HG02870 (cell line): ENCODE measurements around the gene BCL2L11.

ENCODE experiments used
- ATAC-seq: cut with Tn5 transposase; IDR thresholded peaks from one replicate; pipeline ENCODE4 v1.9.1; 2021; ENCODE audit warnings: mild to moderate bottlenecking, moderate library complexity; ENCODE audit not compliant: unreplicated experiment

BCL2L11 gene

DNA sequence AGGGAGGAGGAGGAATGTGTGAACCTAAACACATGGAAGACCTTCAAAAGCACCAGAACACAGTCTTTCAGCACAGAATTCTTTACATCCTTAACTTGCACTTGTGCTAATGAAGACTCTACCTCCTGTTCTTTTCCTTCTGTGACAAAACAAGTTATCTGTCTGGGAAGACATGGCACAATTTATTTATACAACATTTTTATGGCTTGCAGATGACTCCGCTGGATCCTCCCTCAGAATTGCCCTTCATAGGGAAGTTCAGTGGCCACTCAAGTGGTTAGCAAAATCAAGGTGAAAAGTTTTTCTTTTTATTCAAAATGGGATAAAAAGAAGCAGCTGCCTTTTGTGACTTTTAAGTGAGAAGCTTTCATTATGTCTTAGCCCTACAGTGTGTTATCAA, 21.4 kb downstream of the BCL2L11 start:
- no peak for ATAC-seq

DNA sequence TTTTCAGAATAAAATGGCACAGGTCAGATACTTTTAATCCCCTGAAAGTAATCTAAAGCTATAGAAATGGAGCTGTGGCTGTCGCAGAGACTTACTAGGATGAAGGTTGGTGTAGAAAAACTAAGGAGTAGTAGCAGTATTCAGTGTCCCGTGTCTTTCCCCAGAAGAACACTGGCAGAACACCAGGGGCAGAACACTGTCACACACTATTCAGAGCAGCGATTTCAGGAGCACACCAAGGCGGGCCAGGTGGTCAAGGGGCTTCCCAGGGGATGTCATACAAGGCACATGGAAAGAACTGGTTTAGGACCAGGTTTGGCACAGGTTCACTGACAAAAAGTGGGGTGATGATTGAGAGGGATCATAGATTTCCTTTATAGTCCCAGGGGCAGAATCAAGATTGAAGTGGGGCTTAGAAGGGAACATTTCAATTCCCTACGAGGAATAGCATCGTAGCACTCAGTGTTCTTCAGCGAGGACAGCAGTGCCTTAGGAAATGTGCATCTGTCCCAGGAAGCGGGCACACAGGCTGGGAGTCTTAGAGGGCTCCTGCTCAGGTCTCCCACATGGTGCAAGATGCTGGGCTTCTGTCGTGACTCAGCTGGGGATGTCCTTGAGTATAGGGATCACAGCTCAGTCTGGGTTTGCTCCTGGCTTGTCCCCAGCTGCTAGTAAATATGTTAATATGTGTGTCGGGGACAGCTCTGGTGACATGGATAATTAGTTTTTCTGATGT, 22.6 kb downstream of the BCL2L11 start:
- no peak for ATAC-seq

DNA sequence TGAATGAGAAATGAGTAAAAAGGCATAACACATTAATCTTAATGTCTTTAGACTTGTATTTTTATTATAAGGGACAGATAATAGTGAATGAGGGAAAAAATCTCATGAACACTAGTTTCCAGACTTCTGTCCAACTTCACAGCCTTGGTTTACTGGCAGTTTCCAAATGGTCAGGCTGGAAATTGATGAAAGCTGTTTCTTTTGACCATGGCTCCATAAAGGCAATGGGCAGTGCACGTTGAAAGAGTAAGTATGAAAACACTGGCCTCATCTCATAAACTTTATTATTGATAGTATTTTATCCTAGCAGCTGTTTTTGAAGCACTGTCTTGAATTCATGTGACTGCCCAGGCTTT, 23.1 kb downstream of the BCL2L11 start:
- ATAC-seq, result no peak

DNA sequence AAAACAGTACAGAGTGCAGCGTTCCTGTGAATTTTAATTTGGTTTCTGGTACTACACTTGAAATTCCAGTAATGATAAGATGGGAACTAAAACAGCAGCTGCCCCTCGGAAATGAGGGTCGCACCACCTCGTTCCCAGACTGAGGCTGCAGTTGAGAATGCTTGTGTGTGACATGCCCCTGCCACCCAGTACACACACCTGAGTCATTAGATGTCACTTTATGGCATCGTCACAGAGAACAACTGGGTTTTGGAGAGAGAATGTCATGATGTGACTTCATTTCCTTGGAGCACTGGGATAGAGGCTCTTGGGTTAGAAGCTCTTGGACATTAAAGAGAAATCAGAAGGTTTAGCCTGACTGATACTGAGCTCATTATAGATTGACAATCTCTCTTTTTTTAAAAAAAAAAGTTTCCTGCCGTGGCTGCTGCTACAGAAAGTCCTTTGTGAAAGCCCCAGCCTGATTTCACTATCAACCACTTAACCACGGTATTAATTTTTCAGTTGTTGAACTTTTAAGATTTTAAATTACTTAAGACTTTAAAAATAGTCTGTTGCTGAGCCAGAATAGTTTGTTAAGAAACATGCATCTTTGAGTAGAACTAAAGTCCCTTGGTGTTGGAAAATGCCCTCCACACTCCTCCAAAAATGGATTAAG, 24.5 kb downstream of the BCL2L11 start:
- ATAC-seq, result peak; percentile 44

- no peak for ATAC-seq
Observed at GRCh38 chr2:111145951-111146350, 25.2 kb downstream of the BCL2L11 start.

- ATAC-seq, result no peak
Observed at GRCh38 chr2:111148225-111148873, 27.6 kb downstream of the BCL2L11 start.

DNA sequence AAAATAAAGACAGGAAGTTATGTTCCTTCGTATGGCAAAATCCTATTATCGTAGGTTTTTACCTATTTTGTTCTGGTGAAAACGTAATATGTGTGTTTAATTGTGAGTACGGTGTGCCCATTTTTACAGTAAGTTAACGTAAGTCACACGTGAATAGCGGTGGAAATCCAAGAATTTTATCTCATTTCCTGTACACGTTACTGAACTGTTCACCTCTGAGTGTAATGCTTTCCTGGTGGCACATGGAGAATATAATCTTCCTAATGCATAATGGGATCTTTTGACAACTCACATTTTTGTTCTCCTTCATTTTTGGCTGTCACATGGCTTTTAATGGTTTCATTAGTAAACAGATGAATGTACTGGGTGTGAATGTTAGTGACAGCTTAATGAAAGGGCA, 28.2 kb downstream of the BCL2L11 start:
- ATAC-seq, result no peak

DNA sequence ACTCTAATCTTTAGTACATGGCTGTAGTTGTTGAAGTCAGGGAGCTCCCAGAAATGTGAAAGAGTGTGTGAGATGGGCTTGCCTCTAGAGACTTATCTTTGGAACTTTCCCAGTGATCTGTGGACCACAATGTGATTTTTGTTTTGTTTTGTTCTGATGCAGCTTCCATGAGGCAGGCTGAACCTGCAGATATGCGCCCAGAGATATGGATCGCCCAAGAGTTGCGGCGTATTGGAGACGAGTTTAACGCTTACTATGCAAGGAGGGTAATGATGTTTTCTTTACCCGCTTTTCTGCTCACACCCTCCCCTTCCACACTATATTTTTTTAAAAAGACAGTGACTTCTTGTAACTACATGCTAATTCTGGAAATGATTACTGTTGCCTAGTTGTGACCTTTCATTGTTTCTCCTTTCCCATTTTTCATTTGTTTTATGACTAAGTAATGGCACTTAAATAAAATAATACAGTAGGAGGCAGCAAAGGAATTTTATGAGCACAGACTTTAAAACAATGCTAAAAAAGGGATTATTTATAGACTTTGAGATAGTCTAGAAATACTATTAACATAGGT, 29.3 kb downstream of the BCL2L11 start:
- ATAC-seq, result no peak

- ATAC-seq, result no peak
Observed at GRCh38 chr2:111154758-111155157, 34.0 kb downstream of the BCL2L11 start.

GRCh38 chr2:111155610-111156009, 34.9 kb downstream of the BCL2L11 start:
- ATAC-seq, result no peak

- ATAC-seq, result no peak
Observed at GRCh38 chr2:111156529-111156928, 35.8 kb downstream of the BCL2L11 start.

DNA sequence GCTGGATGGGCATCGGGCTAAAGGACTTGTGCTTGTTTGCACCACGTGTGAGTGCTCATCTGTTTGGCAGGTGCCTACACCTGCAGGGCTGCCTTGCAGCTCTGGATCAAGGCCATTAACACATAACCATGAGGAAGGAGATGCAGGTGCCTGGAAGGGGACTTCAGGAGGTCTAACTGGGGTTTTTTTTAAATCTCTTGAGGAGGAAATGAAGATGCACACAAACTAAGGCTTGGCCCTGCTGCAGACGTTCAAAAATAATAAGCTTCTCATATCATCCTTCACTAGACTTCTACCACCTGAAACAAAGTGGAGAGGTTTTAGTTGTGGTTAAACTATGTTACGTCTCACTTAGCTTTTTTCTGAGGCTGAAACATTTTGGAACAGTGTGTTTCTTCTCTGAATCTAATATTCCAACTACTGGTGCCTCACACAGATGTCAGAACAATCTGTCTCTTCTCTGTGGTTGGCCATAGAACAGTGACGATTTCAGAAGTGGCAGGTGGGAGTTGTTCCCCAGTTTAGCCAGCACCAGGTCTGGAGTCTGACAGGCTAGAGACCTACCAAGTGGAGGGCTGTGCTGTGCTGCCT, 36.5 kb downstream of the BCL2L11 start:
- ATAC-seq, result peak; percentile 64

GRCh38 chr2:111157798-111158197, 37.1 kb downstream of the BCL2L11 start:
- ATAC-seq, result peak; percentile 49

GRCh38 chr2:111159641-111160040, 38.9 kb downstream of the BCL2L11 start:
- no peak for ATAC-seq

DNA sequence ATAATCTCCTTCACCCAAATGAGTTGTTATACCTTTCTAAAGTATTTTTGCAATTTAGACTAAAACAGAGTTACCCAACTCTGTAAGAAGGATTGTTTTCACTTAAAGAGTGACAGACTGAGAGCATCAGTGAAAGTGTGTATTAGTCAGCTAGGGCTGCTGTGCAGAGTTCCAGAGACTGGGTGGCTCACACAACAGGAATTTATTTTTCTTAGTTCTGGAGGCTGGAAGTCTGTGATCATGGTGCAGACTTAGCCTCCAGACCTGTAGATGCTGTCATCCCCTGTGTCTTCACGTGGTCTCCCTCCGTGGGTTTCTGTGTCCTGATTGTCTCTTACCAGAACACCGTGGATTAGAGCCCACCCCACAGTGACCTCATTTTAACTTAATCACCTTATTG, 40.0 kb downstream of the BCL2L11 start:
- ATAC-seq, result no peak

- no peak for ATAC-seq
Observed at GRCh38 chr2:111161971-111162370, 41.3 kb downstream of the BCL2L11 start.

- no peak for ATAC-seq
Observed at GRCh38 chr2:111162718-111163331, 42.1 kb downstream of the BCL2L11 start.

DNA sequence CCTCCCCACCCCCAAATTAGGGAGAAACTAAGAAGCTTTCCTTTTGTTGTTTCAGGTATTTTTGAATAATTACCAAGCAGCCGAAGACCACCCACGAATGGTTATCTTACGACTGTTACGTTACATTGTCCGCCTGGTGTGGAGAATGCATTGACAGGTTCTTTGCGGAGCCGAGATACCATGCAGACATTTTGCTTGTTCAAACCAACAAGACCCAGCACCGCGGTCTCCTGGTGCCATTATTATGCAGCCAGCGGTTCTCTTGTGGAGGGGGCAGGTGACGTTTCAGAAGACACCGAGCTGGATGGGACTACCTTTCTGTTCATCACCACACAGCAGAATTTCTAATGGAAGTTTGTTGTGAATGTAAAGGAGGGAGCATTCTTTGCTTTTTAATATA, 43.4 kb downstream of the BCL2L11 start:
- ATAC-seq, result no peak

DNA sequence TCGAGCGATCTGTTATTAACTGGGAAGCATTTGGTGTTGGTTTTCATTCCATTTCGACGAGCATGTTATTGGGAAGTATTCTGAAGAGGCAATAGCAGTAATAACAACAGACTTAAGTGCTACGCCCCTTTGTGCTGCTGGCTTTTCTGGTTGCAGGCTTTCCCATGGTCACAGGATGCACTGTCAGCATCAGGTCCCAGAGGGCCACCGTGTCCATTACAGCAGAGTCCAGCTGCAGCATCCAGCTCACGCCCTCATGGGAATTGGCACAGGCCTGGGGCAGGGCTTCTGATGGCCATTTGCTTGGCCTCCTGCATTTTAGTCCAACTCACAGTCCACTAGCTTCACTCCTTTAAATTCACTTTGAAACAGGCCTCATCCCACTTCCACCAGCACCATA, 44.4 kb downstream of the BCL2L11 start:
- ATAC-seq, result no peak

GRCh38 chr2:111166115-111166514, 45.4 kb downstream of the BCL2L11 start:
- no peak for ATAC-seq
